ENCODE results near the gene SLC4A8.

GRCh38 chr12:51437431-51437830 lies 12.8 kb downstream of the SLC4A8 start:
- TF ChIP-seq, protein P1, sequence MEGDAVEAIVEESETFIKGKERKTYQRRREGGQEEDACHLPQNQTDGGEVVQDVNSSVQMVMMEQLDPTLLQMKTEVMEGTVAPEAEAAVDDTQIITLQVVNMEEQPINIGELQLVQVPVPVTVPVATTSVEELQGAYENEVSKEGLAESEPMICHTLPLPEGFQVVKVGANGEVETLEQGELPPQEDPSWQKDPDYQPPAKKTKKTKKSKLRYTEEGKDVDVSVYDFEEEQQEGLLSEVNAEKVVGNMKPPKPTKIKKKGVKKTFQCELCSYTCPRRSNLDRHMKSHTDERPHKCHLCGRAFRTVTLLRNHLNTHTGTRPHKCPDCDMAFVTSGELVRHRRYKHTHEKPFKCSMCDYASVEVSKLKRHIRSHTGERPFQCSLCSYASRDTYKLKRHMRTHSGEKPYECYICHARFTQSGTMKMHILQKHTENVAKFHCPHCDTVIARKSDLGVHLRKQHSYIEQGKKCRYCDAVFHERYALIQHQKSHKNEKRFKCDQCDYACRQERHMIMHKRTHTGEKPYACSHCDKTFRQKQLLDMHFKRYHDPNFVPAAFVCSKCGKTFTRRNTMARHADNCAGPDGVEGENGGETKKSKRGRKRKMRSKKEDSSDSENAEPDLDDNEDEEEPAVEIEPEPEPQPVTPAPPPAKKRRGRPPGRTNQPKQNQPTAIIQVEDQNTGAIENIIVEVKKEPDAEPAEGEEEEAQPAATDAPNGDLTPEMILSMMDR (IDR thresholded peaks at IDR 0.05 in 2 of 3, conservative IDR thresholded peaks at IDR 0.05 in 1 of 3; ENCODE audit: borderline replicate concordance in 1 of 3, insufficient read depth in 1 of 3, low read depth in 2 of 3, low read length in 2 of 3) = no peak
- TF ChIP-seq EZH2 (IDR thresholded peaks at IDR 0.05) (no peak), POLR2AphosphoS5 (IDR thresholded peaks at IDR 0.05; ENCODE audit: low read depth, low read length) (no peak), SRF (IDR thresholded peaks at IDR 0.05; ENCODE audit: low read depth) (no peak), POLR2A (IDR thresholded peaks at IDR 0.05; ENCODE audit: borderline replicate concordance, extremely low read depth, insufficient read depth, insufficient read length) (no peak), CEBPB (IDR thresholded peaks at IDR 0.05; ENCODE audit: low read depth) (no peak), EZH2phosphoT487 (IDR thresholded peaks at IDR 0.05; ENCODE audit: borderline replicate concordance) (no peak), SP1 (IDR thresholded peaks at IDR 0.05; ENCODE audit: low read depth) (no peak), YY1 (IDR thresholded peaks at IDR 0.05; ENCODE audit: extremely low read depth, insufficient replicate concordance, low read depth, low read length) (no peak), ZNF274 (IDR thresholded peaks at IDR 0.05; ENCODE audit: low read depth, low read length) (no peak), EGR1 (IDR thresholded peaks at IDR 0.05; ENCODE audit: low read depth) (no peak)
- TF ChIP-seq, protein P2, sequence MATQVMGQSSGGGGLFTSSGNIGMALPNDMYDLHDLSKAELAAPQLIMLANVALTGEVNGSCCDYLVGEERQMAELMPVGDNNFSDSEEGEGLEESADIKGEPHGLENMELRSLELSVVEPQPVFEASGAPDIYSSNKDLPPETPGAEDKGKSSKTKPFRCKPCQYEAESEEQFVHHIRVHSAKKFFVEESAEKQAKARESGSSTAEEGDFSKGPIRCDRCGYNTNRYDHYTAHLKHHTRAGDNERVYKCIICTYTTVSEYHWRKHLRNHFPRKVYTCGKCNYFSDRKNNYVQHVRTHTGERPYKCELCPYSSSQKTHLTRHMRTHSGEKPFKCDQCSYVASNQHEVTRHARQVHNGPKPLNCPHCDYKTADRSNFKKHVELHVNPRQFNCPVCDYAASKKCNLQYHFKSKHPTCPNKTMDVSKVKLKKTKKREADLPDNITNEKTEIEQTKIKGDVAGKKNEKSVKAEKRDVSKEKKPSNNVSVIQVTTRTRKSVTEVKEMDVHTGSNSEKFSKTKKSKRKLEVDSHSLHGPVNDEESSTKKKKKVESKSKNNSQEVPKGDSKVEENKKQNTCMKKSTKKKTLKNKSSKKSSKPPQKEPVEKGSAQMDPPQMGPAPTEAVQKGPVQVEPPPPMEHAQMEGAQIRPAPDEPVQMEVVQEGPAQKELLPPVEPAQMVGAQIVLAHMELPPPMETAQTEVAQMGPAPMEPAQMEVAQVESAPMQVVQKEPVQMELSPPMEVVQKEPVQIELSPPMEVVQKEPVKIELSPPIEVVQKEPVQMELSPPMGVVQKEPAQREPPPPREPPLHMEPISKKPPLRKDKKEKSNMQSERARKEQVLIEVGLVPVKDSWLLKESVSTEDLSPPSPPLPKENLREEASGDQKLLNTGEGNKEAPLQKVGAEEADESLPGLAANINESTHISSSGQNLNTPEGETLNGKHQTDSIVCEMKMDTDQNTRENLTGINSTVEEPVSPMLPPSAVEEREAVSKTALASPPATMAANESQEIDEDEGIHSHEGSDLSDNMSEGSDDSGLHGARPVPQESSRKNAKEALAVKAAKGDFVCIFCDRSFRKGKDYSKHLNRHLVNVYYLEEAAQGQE (IDR thresholded peaks at IDR 0.05; ENCODE audit: low read depth) = no peak
- TF ChIP-seq, protein P3, sequence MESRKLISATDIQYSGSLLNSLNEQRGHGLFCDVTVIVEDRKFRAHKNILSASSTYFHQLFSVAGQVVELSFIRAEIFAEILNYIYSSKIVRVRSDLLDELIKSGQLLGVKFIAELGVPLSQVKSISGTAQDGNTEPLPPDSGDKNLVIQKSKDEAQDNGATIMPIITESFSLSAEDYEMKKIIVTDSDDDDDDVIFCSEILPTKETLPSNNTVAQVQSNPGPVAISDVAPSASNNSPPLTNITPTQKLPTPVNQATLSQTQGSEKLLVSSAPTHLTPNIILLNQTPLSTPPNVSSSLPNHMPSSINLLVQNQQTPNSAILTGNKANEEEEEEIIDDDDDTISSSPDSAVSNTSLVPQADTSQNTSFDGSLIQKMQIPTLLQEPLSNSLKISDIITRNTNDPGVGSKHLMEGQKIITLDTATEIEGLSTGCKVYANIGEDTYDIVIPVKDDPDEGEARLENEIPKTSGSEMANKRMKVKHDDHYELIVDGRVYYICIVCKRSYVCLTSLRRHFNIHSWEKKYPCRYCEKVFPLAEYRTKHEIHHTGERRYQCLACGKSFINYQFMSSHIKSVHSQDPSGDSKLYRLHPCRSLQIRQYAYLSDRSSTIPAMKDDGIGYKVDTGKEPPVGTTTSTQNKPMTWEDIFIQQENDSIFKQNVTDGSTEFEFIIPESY (IDR thresholded peaks at IDR 0.05; ENCODE audit: extremely low read depth, insufficient replicate concordance, low read length) = no peak

All from HCT116 (cell line).